NCI-H446 (cell line): Measurements from ENCODE around the gene FYN.
"Not testable (repeated sequence)": the region's sequence is repeated elsewhere in the genome, so short reads cannot be mapped to it uniquely, and the experiment has no call there.

Experiments
- DNase-seq, 2 experiments: peaks; one replicate each; lab custom pipeline; 2025; lab: John Stamatoyannopoulos, UW

Gene FYN

DNA sequence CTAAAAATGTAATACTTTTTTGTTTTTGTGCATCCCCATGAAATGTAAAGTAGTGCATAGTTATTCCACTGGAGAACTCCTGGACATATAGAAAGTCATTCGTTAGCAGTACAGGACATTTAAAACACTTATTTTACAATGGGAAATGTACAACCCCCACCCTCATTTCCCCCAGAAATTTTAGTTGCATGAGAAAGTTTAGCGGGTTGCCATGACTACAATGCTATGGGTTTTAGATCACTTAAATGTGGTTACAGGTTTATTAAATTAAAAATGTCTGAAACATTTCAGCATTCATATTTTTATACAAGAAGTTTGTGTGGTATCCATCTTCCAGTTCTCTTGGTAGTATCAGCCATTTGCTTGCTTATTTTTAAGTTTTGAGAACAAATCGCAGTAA, 212.7 kb downstream of the FYN start:
- DNase-seq, result no peak

DNA sequence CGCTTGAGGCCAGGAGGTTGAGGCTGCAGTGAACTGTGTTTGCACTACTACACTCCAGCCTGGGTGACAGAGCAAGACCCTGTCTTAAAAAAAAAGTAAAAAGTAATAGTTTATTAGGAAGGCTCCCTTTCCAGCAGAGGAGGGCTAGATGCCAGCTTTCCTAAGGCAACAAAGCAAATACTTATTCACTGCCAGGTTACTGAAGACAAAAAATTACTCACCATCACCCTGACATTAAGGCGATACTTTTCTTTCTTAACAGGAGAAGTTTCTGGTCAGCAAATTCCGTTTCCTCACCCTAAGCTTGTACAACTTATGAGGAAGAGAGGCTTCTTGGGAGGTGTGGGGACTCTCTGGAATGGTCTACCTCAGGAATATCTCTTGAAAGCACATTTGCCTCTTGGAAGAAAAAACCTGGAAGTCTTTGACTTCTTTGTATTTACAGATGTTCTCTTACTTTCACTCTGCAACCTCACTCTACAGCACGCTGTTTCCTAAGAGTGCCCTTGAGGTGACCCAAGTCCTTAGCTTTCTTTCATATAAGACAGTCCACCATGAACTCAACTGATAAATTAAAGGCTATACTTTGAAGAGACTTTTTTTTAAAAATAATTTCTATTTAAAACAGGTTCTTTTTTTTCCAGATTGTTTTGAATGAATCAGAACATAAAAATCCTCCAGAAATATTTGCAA, 214.6 kb downstream of the FYN start:
- DNase-seq, result no peak

DNA sequence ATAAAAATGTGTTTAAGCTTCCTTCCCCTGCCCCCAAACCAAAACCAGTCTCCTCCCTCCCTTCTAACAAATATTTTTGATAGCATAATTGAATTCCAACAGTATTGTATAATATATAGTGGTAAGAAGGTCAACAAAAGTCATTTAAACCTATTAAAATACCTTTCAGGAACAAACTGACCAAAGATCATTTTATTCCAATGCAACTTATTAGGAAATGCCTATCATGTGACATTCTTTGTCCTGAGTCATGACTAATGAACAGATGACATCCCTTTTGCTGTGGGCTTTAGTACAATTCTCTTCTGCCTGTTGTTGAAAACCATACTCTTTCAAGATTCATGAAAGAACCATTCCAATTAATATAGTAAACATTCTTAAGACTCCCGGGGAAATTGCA, 216.1 kb downstream of the FYN start:
- no peak for DNase-seq

DNA sequence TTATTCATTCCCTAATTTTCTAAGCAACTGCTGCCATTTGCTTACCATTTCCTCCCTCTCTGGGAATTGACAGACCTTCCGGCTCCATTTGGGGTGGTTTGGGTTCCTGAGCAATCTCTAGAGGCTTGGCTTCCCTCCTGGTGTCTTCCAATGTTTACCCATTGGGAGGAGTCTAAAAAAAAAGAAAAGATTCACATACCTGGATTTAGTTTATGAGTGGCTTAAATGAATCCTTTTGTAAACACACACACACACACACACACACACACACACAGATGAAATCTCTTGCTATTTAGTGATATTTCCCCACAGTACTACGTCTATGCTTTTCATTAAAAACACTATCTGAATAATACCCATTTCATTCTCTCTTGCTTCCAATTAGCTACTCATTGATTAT, 219.3 kb downstream of the FYN start:
- no peak for DNase-seq

DNA sequence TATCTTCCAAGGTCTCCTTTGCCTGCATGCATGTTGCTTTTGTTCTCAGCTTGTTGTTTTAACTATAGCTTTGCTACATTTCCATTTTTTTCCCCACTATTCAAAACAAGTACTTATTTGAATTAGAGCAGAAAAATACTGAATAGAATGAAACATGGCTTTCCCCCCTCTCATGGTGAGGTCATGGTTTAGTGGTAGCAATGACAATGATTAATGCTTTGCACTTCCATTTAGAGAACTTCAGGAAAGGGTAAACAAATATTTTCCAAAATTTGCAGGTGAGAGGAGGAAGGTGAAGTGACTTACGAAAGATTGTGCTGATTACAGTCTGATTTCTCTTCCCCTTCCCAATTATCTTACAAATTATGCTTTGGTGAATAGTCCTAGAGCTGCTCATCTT, 219.8 kb downstream of the FYN start:
- DNase-seq, result no peak

DNA sequence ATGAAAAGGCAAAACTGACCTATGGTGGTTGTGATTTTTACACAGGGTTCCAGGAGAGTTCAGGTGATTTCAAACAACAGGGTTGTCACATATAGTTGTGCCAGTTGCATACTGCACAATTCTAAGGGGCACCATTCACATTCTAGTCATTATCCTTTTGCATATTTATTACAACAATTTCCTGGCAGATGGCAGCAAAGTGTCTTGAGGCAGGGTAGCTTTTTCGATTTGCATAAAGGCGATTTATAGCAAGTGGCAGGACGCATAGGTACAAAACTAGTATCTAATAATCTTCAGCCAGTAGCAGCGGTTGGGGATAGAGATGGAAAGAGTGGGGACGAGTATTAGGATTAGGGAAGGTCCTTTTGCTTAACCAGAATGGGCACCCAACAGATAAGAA, 221.1 kb downstream of the FYN start:
- no peak for DNase-seq

DNA sequence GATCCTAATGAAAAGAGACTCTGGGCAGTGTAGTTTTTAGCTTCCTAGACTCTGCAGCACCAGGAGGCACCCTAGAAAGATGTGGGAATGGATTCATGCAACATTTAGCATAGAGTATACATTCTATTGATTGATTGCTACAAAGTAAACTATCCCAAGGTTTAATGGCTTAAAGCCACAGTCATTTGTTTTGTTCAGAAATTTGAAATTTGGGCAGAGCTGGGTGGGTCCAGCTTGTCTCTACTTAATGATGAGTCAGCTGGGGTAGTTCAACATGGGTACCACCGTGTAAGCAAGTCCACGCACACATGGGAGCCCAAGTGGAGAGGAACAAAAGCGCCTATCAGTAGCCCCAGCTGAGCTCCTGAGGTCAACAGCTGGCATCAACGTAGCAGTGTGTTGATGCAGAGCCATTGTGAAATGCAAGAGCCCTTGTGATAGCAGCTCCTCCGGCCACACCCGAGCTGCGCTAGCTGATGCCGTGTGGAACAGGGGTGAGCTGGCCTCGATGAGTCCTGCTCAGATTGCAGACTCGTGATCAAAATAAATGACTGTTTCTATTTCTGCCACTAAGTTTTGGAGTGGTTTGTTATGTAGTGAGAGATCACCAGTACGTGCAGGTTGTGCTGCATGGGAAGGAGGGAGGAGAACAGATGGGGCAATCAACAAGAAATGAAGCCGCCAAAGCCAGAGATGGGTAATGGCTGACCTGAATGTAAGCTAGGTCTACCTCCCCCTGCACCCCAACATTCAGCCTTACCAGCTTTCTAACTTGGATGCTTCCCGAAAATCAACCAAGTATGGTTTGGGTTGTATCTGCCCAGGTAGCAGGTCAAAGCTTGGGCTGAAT, 221.8 kb downstream of the FYN start:
- no peak for DNase-seq

DNA sequence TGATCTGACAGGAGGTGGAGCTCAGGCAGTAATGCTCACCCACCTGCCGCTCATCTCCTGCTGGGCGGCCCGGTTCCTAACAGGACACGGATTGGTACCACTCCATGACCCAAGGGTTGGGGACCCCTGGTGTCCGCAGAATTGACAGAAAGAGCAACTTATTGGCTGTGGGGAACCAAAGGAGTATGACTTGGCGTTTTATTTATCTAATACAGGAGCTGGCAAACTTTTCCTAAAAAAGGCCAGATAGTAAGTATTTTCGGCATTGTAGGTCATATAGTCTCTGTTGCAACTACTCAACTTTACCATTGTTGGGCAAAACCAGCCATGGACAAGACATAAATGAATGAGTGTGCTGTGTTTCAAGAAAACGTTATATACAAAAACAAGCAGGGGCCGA, 223.2 kb downstream of the FYN start:
- DNase-seq, result no peak

DNA sequence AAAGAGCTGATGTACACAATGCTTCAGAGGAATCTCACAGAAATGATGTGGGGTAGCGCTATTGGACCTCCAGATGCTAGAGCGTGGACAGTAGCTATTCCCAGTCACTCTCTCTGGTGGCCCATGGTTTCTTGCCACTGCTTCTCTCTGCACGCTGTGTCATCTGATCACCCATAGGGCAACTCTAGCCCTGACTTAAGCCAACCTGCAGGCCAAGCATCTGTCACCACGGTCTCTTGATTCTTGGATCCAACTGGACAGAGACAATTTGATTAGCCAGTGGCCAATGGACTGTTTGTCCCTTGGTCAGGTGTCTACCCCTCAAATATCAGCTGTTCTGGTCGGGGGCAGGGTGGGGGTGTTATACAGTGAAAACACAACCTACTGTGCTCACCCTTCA, 225.2 kb downstream of the FYN start:
- DNase-seq, result no peak

DNA sequence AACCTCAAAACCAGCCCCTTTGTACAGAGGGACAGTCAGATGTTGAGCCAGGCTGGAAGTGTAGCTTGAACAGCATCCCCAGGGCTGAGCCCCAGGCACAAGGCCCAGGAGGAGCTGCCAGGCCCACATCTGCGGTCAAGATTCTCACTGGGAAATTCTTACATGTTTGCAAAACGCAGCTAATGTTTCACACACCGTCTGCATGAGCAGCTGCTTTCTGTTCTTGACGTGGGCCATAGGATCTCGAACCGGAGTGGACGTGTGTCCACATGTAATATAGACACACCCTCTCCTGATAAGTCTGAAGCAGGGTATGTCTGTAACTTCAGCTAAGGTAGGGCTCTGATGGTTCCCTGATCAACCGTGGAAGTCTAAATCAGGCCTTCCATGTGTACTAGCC, 226.3 kb downstream of the FYN start:
- no peak for DNase-seq

DNA sequence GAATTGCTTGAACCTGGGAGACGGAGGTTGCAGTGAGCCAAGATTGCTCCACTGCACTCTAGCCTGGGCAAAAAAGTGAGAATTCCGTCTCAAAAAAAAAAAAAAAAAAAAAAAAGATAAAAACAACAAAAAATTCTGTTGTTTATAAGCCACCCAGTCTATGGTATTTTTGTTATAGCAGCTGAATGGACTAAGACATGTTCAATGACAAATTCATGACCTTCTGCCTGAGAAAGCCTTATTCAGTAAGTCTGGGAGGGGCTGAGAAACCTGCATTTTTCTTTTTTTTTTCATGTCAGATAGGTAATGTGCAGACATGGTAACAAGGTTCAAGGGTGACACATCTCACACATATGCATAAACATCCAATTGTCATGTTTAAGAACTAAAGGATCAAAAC, 227.2 kb downstream of the FYN start:
- DNase-seq, result no peak

DNA sequence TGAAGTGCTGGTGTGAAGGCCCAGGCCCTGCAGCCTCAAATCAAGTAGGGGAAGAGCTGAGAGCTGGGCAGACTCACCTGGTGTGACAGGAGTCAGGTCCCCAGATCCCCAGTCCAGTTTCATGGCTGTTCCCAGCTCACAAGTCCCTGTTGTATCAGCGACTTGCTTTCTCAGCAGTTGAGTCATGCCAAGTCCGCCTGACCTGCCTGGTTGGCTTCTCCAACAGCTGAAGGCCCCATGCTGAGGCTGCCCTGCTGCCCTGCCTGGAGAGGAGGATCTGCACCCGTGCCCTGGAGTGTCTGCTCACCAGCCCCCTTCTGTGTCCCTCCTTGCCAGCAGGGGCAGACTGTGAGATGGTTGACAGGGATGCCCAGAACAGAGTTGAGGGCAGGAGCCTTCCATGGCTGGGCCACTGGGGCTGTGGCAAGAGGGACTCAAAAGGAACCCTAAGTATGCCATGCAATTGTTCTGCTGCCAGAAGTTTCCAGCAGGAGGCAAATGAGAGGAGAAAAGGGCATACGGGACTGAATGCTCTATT, 228.3 kb downstream of the FYN start:
- DNase-seq, result no peak

DNA sequence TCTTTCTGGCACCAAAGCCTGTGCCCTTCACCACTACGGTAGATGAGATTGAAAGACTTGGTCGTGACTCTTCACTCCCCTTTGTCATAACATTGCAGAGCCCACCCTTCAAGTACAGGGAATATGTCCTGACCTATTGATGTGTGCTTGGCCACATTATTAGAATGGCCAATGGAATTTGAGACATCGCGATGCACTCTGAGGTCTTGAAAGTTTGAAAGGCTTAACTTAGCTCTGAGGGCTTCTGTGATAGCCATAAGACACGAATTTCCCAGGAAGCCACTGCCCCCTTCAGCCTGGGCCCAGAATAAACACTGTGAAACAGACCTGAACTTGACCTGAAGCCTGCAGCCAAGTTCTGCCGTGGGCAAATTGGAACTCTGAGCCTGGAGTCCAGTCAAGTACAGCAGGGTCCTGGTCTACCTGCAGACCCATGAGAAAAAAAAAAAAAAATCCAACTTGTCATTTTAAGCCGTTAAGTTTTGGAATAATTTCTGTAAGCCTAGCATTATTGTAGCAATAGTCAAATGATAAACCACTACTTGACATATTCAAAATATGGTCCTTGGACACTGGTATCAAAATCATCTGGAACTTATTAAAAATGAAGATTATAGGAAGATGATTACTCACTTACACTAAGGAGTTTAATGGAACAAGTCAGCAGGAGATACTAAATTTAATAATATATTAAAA, 230.6 kb downstream of the FYN start:
- peak; percentile 45 to 47 for DNase-seq

DNA sequence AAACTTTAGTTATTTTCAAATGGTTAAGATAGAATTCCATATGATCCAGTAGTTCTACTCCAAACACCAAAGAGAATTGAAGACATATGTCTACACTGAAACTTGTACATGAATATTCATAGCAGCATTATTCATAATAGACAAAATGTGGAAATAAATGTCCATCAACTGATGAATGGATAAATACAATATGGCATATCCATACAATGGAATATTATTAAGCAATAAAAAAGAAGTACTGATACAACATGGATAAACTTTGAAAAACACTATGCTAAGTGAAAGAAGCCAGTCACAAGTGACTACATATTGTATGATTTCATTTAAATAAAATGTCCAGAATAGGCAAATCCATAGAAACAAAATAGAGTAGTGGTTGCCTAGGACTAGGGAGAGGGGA, 234.0 kb downstream of the FYN start:
- no peak for DNase-seq

DNA sequence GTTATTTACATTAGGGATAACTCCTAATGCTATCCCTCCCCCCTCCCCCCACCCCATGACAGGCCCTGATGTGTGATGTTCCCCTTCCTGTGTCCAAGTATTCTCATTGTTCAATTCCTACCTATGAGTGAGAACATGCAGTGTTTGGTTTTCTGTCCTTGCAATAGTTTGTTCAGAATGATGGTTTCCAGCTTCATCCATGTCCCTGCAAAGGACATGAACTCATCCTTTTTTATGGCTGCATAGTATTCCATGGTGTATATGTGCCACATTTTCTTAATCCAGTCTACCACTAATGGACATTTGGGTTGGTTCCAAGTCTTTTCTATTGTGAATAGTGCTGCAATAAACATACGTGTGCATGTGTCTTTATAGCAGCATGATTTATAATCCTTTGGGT, 238.3 kb downstream of the FYN start:
- DNase-seq, result not testable (repeated sequence)

DNA sequence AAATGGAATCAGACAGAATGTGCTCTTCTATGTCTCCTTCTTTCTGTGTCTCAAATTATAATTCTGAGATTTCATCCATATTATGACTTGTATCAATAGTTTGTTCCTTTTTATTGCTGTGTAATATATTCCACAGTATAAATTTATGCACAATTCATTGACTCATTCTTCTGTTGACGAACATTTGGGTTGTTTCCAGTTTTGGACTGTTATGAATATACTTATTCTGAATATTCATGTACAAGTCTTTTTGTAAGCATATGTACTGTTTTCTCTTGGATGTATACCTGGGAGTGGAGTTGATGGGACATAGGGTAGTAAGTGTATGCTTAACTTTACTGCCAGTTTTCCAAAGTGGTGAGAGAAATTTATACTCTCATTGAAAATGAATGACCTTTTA, 239.4 kb downstream of the FYN start:
- no peak for DNase-seq

DNA sequence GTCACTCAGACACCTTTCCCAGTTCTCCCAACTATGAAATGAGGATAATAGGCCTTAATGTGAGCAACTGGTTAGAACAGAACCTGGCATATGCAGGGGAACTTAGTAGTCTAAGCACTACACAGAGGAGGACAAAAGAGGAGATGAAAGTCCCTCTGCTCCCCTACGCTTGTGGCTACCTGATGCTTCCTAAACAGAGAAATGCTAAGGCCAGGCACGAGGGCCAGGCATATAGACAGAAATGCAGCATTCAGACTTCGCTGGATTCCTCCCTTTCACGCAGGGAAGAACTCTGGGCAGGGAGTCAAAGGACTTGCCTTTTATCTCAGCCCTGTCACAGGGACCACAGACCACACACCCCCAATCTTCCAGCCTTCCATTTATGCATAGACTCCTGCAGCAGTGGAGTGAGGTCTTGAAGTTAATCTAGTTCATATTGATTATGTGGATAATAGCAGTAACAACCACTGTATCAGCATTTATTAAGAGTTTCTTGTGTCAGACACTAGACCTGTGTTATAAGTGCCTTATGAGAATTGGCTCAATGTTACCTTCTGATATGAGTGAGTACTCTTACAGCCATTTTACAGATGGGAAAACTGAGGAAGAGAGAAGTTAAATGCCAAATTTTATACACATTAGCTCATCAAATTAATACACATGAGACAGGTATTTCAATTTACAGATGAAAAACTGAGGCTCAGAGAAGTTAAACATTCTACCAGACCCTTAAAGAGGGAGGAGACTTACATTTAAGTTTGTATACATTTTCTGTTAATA, 240.6 kb downstream of the FYN start:
- no peak for DNase-seq

DNA sequence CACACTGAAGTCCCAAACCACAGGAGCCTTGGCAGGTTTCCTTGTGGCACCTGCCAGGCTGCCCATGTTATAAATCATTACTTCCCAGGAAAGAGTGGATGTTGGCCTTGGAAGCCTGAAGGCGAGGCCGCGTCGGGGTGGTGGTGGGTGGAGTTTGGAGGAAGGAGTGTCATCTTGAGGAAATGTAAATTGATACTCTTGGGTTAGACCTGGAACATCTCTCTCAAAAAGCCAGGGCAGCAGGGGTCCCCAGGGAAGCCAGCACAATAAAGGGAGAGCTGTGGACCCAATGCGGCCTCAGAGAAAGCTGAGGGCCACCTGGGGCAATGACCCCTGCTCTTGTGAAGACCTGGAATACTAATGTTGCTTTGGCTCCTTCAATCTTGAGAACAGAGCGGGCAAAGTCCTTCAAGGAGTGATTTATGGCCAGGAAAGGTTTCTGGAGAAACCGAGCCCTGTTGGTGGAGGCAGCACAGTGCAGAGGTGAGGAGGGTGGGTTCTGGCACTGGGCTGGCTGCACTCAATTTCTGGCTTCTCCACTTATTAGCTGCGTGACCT, 241.3 kb downstream of the FYN start:
- peak in 1 of 2 experiments; percentile 38 for DNase-seq

DNA sequence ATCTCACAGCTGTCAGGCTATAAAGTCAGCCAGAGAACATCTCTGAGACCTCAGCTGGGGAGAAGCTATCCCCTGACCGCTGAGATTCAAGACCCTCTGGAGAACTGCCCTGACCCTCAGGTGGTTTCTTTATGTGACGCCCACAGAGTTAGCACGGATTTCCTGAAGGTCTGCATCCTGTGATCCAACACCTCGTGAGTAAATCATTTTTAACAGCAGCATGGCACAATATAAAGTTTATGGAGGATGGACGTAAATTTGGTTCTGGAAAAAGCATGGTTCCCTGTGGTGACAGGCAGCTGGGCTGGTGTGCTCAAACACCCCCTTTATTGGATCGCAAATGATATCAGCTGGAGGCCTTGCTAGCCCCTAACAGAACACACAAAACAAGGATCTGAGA, 242.2 kb downstream of the FYN start:
- DNase-seq, result no peak

DNA sequence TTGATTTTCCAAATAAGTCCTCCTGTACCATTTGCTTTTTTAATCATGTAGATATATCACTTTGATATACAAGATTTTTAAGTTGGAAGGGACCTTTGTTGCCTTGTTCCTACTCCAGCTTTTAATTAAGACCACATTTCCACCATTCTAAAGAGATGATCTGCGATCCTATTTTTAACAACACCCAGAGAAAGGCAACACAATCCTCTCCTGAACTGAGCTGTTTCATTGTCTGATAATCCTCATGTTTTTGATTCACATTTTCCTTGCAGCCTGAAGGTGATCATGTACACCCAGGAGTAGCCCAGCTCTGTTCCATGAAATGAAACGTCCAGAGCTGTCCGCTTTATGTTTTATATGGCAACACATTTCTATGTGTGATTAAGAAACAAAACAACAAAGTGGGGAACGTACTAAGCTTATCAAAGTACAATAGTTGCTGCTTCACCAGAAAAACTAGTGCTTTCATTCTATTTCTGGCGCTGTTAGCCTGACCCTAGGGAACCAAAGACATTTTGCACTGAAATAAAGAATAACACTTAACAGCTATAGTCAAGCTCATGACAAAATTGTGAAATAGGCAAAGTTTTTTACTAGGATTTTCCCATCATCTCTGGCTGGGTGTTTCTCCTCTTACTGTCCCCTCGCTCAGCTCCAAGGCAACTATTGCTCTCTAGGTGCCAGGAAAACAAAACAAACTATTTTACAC, 245.0 kb downstream of the FYN start:
- DNase-seq, result no peak

DNA sequence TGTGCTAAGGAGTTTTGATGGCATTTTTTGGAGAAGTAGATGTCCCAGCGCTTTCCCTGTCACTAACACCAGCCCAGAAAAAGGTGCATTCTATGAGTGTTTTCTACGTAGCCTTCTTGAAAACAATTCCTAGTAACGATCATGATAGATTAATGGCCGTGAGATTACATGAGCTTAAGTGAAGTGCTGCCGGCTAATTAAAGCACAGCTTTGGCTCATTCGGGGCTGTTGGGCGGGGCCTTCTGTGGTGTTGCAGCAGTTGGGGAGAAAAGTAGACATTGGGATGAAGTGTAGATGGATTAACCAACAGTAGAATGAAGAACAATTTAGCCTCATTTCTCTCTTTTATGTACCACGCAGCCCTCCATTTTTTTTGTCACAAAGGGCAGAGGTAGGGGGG, 246.8 kb downstream of the FYN start:
- peak; percentile 44 to 73 for DNase-seq
